Transverse colon (tissue), 4 donors: ENCODE measurements around the gene SDCCAG8.

Experiments
- POLR2A ChIP-seq: fragments of 450-650 bp; IDR thresholded peaks from one replicate; pipeline ENCODE4 v1.6.1; 2016; ENCODE audit warnings: antibody characterized with exemption, mild to moderate bottlenecking, moderate library complexity
- POLR2AphosphoS5 ChIP-seq, 3 donors: sonication (generic); formaldehyde crosslinking; IDR thresholded peaks; one replicate each; pipeline ENCODE4 v1.6.1; 2016; ENCODE audit warnings: antibody characterized with exemption in 3 of 3
- TF ChIP-seq, protein P1 (sequence below), 5 experiments: fragments of 200-600 bp in 3 of 5; fragments of 450-650 bp in 2 of 5; sonication (generic) in 3 of 5; IDR thresholded peaks; 1 replicate in 2 of 5; 2 replicates in 3 of 5; pipeline ENCODE4 v1.5.1; 2016 to 2017; ENCODE audit warnings: antibody characterized with exemption in 5 of 5, inconsistent platforms in 3 of 5, mild to moderate bottlenecking in 2 of 5, moderate library complexity in 1 of 5

- TF ChIP-seq POLR2A, result no peak
- TF ChIP-seq, protein P1, sequence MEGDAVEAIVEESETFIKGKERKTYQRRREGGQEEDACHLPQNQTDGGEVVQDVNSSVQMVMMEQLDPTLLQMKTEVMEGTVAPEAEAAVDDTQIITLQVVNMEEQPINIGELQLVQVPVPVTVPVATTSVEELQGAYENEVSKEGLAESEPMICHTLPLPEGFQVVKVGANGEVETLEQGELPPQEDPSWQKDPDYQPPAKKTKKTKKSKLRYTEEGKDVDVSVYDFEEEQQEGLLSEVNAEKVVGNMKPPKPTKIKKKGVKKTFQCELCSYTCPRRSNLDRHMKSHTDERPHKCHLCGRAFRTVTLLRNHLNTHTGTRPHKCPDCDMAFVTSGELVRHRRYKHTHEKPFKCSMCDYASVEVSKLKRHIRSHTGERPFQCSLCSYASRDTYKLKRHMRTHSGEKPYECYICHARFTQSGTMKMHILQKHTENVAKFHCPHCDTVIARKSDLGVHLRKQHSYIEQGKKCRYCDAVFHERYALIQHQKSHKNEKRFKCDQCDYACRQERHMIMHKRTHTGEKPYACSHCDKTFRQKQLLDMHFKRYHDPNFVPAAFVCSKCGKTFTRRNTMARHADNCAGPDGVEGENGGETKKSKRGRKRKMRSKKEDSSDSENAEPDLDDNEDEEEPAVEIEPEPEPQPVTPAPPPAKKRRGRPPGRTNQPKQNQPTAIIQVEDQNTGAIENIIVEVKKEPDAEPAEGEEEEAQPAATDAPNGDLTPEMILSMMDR (IDR thresholded peaks at IDR 0.05), result no peak
- TF ChIP-seq POLR2AphosphoS5 (IDR thresholded peaks at IDR 0.05), result no peak
These were observed 24.8 kb downstream of the SDCCAG8 start for GRCh38 chr1:243280571-243281129.
